HG03342 (cell line): ENCODE results near the gene MLPH.

ENCODE experiments used
- ATAC-seq: cut with Tn5 transposase; IDR thresholded peaks from one replicate; pipeline ENCODE4 v1.9.1; 2021; ENCODE audit warnings: mild to moderate bottlenecking, moderate library complexity; ENCODE audit not compliant: unreplicated experiment

Gene MLPH

GRCh38 chr2:237538901-237539300 is 51.9 kb downstream of the MLPH start:
- no peak for ATAC-seq

- no peak for ATAC-seq
These were observed 52.6 kb downstream of the MLPH start for GRCh38 chr2:237539681-237540080.

GRCh38 chr2:237540223-237540775 is 53.2 kb downstream of the MLPH start:
- ATAC-seq, result no peak

DNA sequence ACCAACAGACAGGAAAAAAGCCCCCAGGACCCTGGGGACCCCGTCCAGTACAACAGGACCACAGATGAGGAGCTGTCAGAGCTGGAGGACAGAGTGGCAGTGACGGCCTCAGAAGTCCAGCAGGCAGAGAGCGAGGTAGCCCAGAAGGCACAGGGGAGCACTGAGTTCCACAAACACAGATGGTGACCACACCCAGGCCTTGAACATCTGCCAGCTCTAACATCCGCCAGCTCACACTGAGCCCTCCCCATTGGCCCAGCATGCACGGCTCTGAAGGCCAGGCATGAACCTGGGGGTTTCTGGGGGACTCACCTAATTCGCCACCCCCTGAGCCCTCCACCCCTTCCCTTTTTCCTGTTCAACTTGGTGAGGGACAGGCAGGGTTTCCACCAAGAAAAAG is 53.8 kb downstream of the MLPH start:
- ATAC-seq, result no peak

DNA sequence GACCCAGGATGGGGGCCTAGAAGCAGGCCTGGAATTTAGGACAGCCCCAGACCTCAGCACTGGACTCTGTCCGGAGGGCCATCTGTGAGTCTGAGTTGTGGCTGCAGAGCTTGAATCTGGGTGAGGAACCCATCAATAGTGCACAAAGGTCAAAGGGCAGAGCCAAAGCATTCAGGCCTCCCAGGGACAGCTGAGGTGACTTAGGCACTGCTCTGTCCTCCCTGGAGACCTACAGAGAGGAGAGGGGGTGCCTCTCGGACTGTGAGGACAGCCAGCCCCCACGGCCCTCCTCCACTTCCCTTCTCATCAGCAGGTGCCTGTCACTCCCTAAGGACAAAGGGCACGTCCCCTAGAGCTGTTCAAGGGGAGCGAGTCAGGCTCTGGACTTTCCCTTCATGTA is 54.2 kb downstream of the MLPH start:
- no peak for ATAC-seq

- no peak for ATAC-seq
These were observed 55.1 kb downstream of the MLPH start for GRCh38 chr2:237542001-237542704.

GRCh38 chr2:237546040-237546875 is 59.2 kb downstream of the MLPH start:
- no peak for ATAC-seq

- no peak for ATAC-seq
These were observed 59.9 kb downstream of the MLPH start for GRCh38 chr2:237546876-237547395.

DNA sequence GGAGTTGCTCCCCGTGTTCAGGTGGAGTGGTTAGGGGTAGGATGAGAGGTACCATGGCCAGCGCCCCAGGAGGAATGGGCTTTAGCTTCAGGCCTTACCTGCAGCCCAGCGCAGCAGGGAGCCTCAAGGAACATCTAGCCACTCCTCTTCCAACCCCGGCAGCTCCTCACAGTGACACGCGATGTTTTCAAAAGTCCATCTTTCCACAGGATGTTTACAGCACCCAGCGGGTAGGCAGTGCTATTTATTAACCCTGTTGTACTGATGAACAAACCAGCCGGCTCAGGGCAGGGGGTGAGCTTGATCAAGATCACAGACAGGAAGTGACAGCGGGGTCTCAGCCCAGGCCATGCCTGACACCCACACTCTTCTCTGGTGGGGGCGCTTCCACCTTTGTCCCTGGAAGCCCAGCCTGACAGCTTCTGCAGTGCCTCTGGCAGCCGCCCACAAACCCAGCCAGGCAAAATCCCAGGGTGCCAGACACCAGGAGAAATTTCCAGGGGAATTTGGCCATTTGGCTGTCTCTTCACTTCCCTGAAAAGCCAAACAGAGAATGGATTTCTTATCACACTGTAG is 60.9 kb downstream of the MLPH start:
- no peak for ATAC-seq

GRCh38 chr2:237549216-237549615 is 62.2 kb downstream of the MLPH start:
- ATAC-seq, result no peak

GRCh38 chr2:237549643-237550415 is 62.8 kb downstream of the MLPH start:
- no peak for ATAC-seq

DNA sequence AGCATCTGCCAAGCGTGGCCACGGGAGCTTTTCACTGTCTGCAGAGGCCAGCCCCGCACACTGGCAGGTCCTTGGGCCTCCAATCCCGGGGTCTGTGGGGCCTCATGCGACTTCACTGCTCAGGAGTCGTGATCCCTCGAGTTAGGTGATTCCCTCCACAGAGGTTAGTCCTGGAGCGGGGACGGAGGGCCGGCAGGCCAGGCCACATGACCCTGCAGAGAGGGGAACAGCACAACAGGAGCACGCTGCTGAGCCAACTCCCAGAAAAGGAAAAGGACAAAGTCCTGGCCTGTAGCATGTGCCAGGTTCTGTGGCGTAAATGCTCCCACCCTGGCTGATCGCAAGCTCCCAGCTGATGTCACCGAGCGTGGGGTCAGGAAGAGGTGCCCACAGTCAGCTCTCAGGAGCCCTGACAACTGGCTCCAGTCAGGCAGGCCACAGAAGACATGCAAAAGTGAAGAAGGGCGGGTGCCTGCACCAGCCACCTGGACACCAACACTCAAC is 64.1 kb downstream of the MLPH start:
- ATAC-seq, result no peak

DNA sequence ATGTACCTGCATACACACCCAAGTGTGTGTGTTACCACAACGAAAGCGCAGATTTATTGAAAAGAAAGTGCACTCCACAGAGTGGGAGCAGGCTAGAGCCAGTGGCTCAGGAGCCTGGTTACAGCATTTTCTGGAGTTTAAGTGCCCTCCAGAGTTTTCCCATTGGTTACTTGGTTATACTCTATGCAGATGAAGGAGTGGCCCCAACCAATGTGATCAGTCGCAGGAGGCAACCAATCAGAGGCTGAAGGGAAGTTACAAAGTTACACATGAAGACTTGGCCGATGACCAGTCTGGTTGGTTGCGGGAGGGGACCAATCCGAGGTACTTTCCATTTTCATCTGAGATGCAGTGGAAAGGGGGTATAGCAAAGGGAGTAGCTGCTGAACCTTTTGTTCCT is 65.9 kb downstream of the MLPH start:
- ATAC-seq, result no peak

DNA sequence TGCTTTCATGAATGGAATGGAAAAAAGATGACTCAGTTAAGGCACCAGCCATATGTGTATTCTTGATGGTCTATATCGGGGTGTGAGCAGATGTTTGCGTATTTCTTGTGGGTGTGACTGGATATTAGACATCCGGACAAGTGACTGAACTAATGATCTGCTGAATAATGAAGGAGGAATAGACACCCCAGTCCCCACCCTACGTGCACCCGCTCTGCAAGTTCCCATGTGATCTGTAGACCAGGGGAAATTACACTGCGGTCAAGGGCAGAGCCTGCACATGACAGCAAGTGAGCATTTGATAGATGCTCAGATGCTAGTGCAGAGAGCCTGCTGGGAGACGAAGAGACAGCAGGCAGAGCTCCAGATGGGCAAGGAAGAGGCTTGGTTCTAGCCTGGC is 66.9 kb downstream of the MLPH start:
- ATAC-seq, result no peak

DNA sequence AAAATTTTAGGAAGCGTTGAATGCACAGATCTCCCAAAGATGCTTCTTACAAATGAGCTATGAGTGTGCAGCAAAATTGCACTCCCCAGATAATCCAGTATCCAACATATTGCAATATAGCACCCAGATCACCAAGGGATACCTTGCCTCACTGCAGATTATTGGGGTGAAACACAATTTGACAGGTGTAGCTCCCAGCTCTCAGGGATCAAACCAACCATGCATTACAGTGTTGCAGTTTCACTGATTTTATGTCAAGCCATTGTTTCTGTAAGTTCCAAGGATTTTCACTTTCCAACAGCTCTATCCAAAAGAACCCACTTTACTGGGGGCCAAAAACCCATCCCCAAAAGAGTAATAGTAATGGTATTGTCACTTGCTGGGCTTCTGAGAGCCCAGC is 68.5 kb downstream of the MLPH start:
- ATAC-seq, result no peak

GRCh38 chr2:237556773-237557632 is 70.0 kb downstream of the MLPH start:
- ATAC-seq, result peak; percentile 87

DNA sequence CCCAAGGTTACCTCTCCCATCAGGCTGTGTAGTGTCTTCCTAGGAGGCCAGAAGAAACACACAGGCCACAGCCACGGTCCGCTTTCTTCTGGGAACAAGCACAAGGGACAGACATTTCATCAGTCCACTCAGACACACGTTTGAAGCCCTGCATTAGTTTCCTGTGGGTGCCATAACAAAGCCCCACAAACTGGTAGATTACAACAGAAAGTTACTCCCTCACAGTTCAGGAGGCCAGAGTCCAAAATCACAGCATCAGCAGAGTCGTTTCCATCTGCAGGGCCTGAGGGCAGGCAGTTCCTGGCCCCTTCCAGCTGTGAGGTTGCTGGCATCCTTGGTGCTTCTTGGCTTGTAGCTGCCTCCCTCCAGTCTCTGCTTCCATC is 70.6 kb downstream of the MLPH start:
- peak; percentile 12 for ATAC-seq

GRCh38 chr2:237558961-237559641 is 72.0 kb downstream of the MLPH start:
- no peak for ATAC-seq

DNA sequence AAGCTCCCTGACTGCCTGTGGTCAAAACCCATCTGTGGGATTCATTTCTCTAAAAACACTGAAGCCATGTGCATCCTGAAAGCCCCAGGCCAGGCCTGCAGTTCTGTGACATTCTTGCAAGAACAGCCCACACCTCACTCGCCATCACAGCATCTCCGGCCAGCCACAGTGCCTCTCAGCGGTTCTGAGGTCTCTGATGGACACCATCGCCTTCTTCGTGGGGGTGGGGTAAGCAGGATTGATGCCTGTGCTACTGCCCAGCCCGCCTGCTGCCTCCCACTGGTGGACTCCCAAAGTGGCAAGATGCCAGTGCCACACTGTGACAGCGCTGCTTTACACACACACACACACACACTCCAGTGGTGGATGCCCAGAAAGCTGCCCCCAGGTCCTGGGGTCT is 74.2 kb downstream of the MLPH start:
- no peak for ATAC-seq
